HEK293T (cell line): ENCODE results near the gene KLK6.

ENCODE experiments used
- CTCF ChIA-PET: fragments of 350-600 bp; formaldehyde crosslinking; extraction: SDS; loops from one replicate; lab custom pipeline; 2021; ENCODE audit warnings: antibody characterized with exemption, inconsistent platforms; lab: Yijun Ruan, JAX
- POLR2A ChIA-PET: fragments of 350-600 bp; formaldehyde crosslinking; extraction: SDS; loops from one replicate; lab custom pipeline; 2020; ENCODE audit warnings: antibody characterized with exemption, inconsistent platforms; lab: Yijun Ruan, JAX
- DNase-seq: peaks from one replicate; pipeline ENCODE4 v3.0.0; 2012; ENCODE audit warnings: mixed read lengths; ENCODE audit errors: extremely low spot score
- ARNT ChIP-seq: fragments of 450-650 bp; IDR thresholded peaks from 2 replicates; pipeline ENCODE4 v1.6.1; 2017; ENCODE audit warnings: mild to moderate bottlenecking
- BHLHE40 ChIP-seq: fragments of 450-650 bp; IDR thresholded peaks from 2 replicates; pipeline ENCODE4 v1.6.1; 2016; ENCODE audit warnings: mild to moderate bottlenecking, moderate library complexity, borderline replicate concordance
- CTBP1 ChIP-seq: fragments of 450-650 bp; IDR thresholded peaks from 2 replicates; pipeline ENCODE4 v1.6.1; 2016; ENCODE audit warnings: borderline replicate concordance
- ELF4 ChIP-seq: fragments of 450-650 bp; IDR thresholded peaks from 2 replicates; pipeline ENCODE4 v1.6.1; 2017; ENCODE audit warnings: antibody characterized with exemption
- FOXA1 ChIP-seq: fragments of 450-650 bp; IDR thresholded peaks from 2 replicates; pipeline ENCODE4 v1.6.1; 2016; ENCODE audit warnings: mild to moderate bottlenecking
- FOXK2 ChIP-seq: fragments of 450-650 bp; IDR thresholded peaks from 2 replicates; pipeline ENCODE4 v1.6.1; 2016; ENCODE audit warnings: mild to moderate bottlenecking
- FOXM1 ChIP-seq: fragments of 450-650 bp; IDR thresholded peaks from 2 replicates; pipeline ENCODE4 v1.6.1; 2017; ENCODE audit warnings: mild to moderate bottlenecking, borderline replicate concordance
- HDGF ChIP-seq: fragments of 450-650 bp; IDR thresholded peaks from 2 replicates; pipeline ENCODE4 v1.6.1; 2017; ENCODE audit warnings: antibody characterized with exemption, borderline replicate concordance
- L3MBTL2 ChIP-seq: fragments of 450-650 bp; conservative IDR thresholded peaks from 2 replicates; pipeline ENCODE4 v1.6.1; 2016; ENCODE audit warnings: mild to moderate bottlenecking
- LEF1 ChIP-seq: fragments of 450-650 bp; IDR thresholded peaks from 2 replicates; pipeline ENCODE4 v1.6.1; 2017; ENCODE audit warnings: mild to moderate bottlenecking, borderline replicate concordance
- NFRKB ChIP-seq: fragments of 450-650 bp; IDR thresholded peaks from 2 replicates; pipeline ENCODE4 v1.6.1; 2016; ENCODE audit warnings: mild to moderate bottlenecking, moderate library complexity
- PKNOX1 ChIP-seq: fragments of 450-650 bp; IDR thresholded peaks from 2 replicates; pipeline ENCODE4 v1.6.1; 2016
- SP1 ChIP-seq: fragments of 450-650 bp; IDR thresholded peaks from 2 replicates; pipeline ENCODE4 v1.6.1; 2017
- SUZ12 ChIP-seq: fragments of 450-650 bp; IDR thresholded peaks from 2 replicates; pipeline ENCODE4 v1.6.1; 2016; ENCODE audit warnings: mild to moderate bottlenecking
- TARDBP ChIP-seq: fragments of 450-650 bp; IDR thresholded peaks from 2 replicates; pipeline ENCODE4 v1.6.1; 2016
- ZNF384 ChIP-seq: fragments of 450-650 bp; IDR thresholded peaks from 2 replicates; pipeline ENCODE4 v1.6.1; 2016

The KLK6 gene

GRCh38 chr19:51010066-51010795 is 40.8 kb upstream of the KLK6 start:
- ChIA-PET POLR2A (no interaction called here), CTCF (no interaction called here)

GRCh38 chr19:51009061-51009891 is 39.9 kb upstream of the KLK6 start:
- ChIA-PET CTCF (interaction anchor here (0.6 kb wide), 1 partner anchor 8 kb away, joined by 3 read pairs; the partner anchor contains the start of gene KLK8), POLR2A (no interaction called here)
- TF ChIP-seq ELF4 (no peak), TARDBP (no peak), FOXA1 (no peak), CTBP1 (no peak), PKNOX1 (no peak), FOXK2 (no peak), ARNT (no peak), NFRKB (no peak), SUZ12 (no peak), L3MBTL2 (no peak)
- DNase-seq = no peak

More at GRCh38 chr19:51010066-51010795, 40.8 kb upstream of the KLK6 start:
- no peak for TF ChIP-seq BHLHE40
- no peak for TF ChIP-seq LEF1
- TF ChIP-seq FOXA1 = no peak
- no peak for TF ChIP-seq SP1
- no peak for TF ChIP-seq HDGF
- TF ChIP-seq ZNF384 = no peak
- TF ChIP-seq CTBP1 = no peak
- no peak for TF ChIP-seq NFRKB
- no peak for TF ChIP-seq PKNOX1
- TF ChIP-seq ARNT = no peak
- no peak for DNase-seq

- POLR2A ChIA-PET = no interaction called here
These were observed 38.1 kb upstream of the KLK6 start for GRCh38 chr19:51007488-51007887.

GRCh38 chr19:51006406-51006805 is 37.0 kb upstream of the KLK6 start:
- TF ChIP-seq NFRKB = no peak
- TF ChIP-seq PKNOX1 = no peak
- no peak for TF ChIP-seq FOXA1
- TF ChIP-seq FOXM1 = no peak
- no peak for TF ChIP-seq SP1
- no peak for TF ChIP-seq L3MBTL2
- TF ChIP-seq TARDBP = no peak
- no peak for TF ChIP-seq ZNF384
- no peak for TF ChIP-seq LEF1
- no peak for TF ChIP-seq ELF4
- TF ChIP-seq BHLHE40 = no peak
- no peak for TF ChIP-seq ARNT
- no peak for TF ChIP-seq HDGF
- no peak for TF ChIP-seq SUZ12
- no peak for TF ChIP-seq CTBP1
- no peak for TF ChIP-seq FOXK2
- no peak for DNase-seq
- POLR2A ChIA-PET = no interaction called here
- CTCF ChIA-PET = interaction anchor here (1.3 kb wide), 1 partner anchor 10 kb away, joined by 3 read pairs; no protein-coding TSS in a partner anchor

More at GRCh38 chr19:51007488-51007887, 38.1 kb upstream of the KLK6 start:
- no peak for TF ChIP-seq CTBP1
- no peak for TF ChIP-seq FOXM1
- TF ChIP-seq SP1 = no peak
- TF ChIP-seq SUZ12 = no peak
- TF ChIP-seq BHLHE40 = no peak
- no peak for TF ChIP-seq TARDBP
- TF ChIP-seq PKNOX1 = no peak
- TF ChIP-seq ELF4 = no peak
- no peak for TF ChIP-seq ARNT
- TF ChIP-seq NFRKB = no peak
- TF ChIP-seq FOXA1 = no peak
- DNase-seq = no peak
- CTCF ChIA-PET = no interaction called here

- no peak for TF ChIP-seq NFRKB
- no peak for TF ChIP-seq HDGF
- no peak for TF ChIP-seq SUZ12
- no peak for TF ChIP-seq FOXM1
- TF ChIP-seq FOXK2 = no peak
- TF ChIP-seq ELF4 = no peak
- no peak for TF ChIP-seq ZNF384
- TF ChIP-seq TARDBP = no peak
- no peak for TF ChIP-seq CTBP1
- no peak for TF ChIP-seq L3MBTL2
- no peak for TF ChIP-seq SP1
- no peak for TF ChIP-seq LEF1
- TF ChIP-seq FOXA1 = no peak
- no peak for TF ChIP-seq PKNOX1
- no peak for TF ChIP-seq ARNT
- TF ChIP-seq BHLHE40 = no peak
- no peak for DNase-seq
- CTCF ChIA-PET = interaction anchor here (0.6 kb wide), 1 partner anchor 107 kb away, joined by 3 read pairs; no protein-coding TSS in a partner anchor
- POLR2A ChIA-PET = no interaction called here
These were observed 35.9 kb upstream of the KLK6 start for GRCh38 chr19:51005248-51005647.
